ENCODE measurements around the gene FAM3C.

FAM3C gene

GRCh38 chr7:121376979-121377378, 19.1 kb downstream of the FAM3C start:
- no peak for DNase-seq

- DNase-seq, result peak; percentile 30
Observed at GRCh38 chr7:121373177-121373576, 22.9 kb downstream of the FAM3C start.

- no peak for DNase-seq
Observed at GRCh38 chr7:121372376-121373010, 23.6 kb downstream of the FAM3C start.

- no peak for DNase-seq
Observed at GRCh38 chr7:121371883-121372282, 24.2 kb downstream of the FAM3C start.

GRCh38 chr7:121371367-121371766, 24.7 kb downstream of the FAM3C start:
- no peak for DNase-seq

GRCh38 chr7:121369462-121369861, 26.6 kb downstream of the FAM3C start:
- DNase-seq, result peak; percentile 38

GRCh38 chr7:121366852-121367431, 29.2 kb downstream of the FAM3C start:
- peak; percentile 37 for DNase-seq

GRCh38 chr7:121360564-121360963, 35.5 kb downstream of the FAM3C start:
- DNase-seq, result no peak

GRCh38 chr7:121355574-121355973, 40.5 kb downstream of the FAM3C start:
- DNase-seq, result no peak

- DNase-seq, result no peak
Observed at GRCh38 chr7:121352323-121352722, 43.8 kb downstream of the FAM3C start.

GRCh38 chr7:121351682-121352081, 44.4 kb downstream of the FAM3C start:
- no peak for DNase-seq

GRCh38 chr7:121344497-121344896, 51.6 kb downstream of the FAM3C start:
- DNase-seq, result no peak

- no peak for DNase-seq
Observed at GRCh38 chr7:121344093-121344492, 52.0 kb downstream of the FAM3C start.

GRCh38 chr7:121343302-121343701, 52.8 kb downstream of the FAM3C start:
- DNase-seq, result no peak

GRCh38 chr7:121342631-121343030, 53.5 kb downstream of the FAM3C start:
- DNase-seq, result no peak

GRCh38 chr7:121341933-121342332, 54.2 kb downstream of the FAM3C start:
- DNase-seq, result no peak

GRCh38 chr7:121339082-121339481, 57.0 kb downstream of the FAM3C start:
- DNase-seq, result no peak

GRCh38 chr7:121337398-121337797, 58.7 kb downstream of the FAM3C start:
- peak; percentile 49 for DNase-seq

- no peak for DNase-seq
Observed at GRCh38 chr7:121336579-121336978, 59.5 kb downstream of the FAM3C start.

- no peak for DNase-seq
Observed at GRCh38 chr7:121334875-121335648, 61.0 kb downstream of the FAM3C start.

- no peak for DNase-seq
Observed at GRCh38 chr7:121334376-121334775, 61.7 kb downstream of the FAM3C start.

- DNase-seq, result no peak
Observed at GRCh38 chr7:121331574-121331973, 64.5 kb downstream of the FAM3C start.

GRCh38 chr7:121331048-121331447, 65.1 kb downstream of the FAM3C start:
- no peak for DNase-seq
